Activated CD8-positive, alpha-beta T cell treated with anti-CD3 and anti-CD28 coated beads for 36 hours (primary cell): ENCODE measurements around the gene C10orf90. TPM values are rescaled to one million over a fixed set of nuclear protein-coding genes. Genes with fewer than 3 reads are reported as not detected.

Experiments used
- ATAC-seq: fragments of 200-7000 bp; cut with Tn5 transposase; one replicate; pipeline ENCODE4 v1.10.0; 2021; ENCODE audit warnings: mild to moderate bottlenecking, moderate library complexity
- CTCF ChIA-PET: fragments of 350-600 bp; sonication (Branson Sonifier 250); formaldehyde crosslinking; loops from one replicate; lab custom pipeline; 2021; ENCODE audit warnings: antibody characterized with exemption; lab: Charles Lee
- POLR2A ChIA-PET: fragments of 350-600 bp; sonication (Branson Sonifier 250); formaldehyde crosslinking; loops from one replicate; lab custom pipeline; 2021; ENCODE audit warnings: antibody characterized with exemption; lab: Charles Lee
- DNase-seq: peaks from one replicate; pipeline ENCODE4 v3.0.0-alpha.2; 2020
- H3K27ac Mint-ChIP-seq: one replicate; pipeline ENCODE4 v1.8.0; 2021; ENCODE audit warnings: mild to moderate bottlenecking, mixed read lengths
- H3K27me3 Mint-ChIP-seq: one replicate; pipeline ENCODE4 v1.8.0; 2021; ENCODE audit warnings: mixed read lengths
- H3K36me3 Mint-ChIP-seq: one replicate; pipeline ENCODE4 v1.8.0; 2021; ENCODE audit warnings: low read depth, mixed read lengths
- H3K4me1 Mint-ChIP-seq: one replicate; pipeline ENCODE4 v1.8.0; 2021; ENCODE audit warnings: low read depth, mixed read lengths
- H3K4me3 Mint-ChIP-seq: one replicate; pipeline ENCODE4 v1.8.0; 2021; ENCODE audit warnings: mild to moderate bottlenecking, moderate library complexity, mixed read lengths
- H3K9me3 Mint-ChIP-seq: one replicate; pipeline ENCODE4 v1.8.0; 2021; ENCODE audit warnings: mixed read lengths
- intact Hi-C: fragments of 100-400 bp; cut with micrococcal nuclease; formaldehyde crosslinking; loops from one replicate; pipeline ENCODE4 v1.10.0; 2022
- total RNA-seq, 2 experiments: library from RNA; stranded (reverse); gene quantifications; one replicate each; pipeline ENCODE4 v1.2.3, GENCODE V29; 2021
- TF ChIP-seq, protein P1 (sequence below): fragments of 200-600 bp; IDR thresholded peaks from one replicate; pipeline ENCODE4 v1.8.0; 2022; ENCODE audit warnings: antibody characterized with exemption, mild to moderate bottlenecking

Gene C10orf90
- total RNA-seq, 2 experiments from 2014 or later: not detected

DNA sequence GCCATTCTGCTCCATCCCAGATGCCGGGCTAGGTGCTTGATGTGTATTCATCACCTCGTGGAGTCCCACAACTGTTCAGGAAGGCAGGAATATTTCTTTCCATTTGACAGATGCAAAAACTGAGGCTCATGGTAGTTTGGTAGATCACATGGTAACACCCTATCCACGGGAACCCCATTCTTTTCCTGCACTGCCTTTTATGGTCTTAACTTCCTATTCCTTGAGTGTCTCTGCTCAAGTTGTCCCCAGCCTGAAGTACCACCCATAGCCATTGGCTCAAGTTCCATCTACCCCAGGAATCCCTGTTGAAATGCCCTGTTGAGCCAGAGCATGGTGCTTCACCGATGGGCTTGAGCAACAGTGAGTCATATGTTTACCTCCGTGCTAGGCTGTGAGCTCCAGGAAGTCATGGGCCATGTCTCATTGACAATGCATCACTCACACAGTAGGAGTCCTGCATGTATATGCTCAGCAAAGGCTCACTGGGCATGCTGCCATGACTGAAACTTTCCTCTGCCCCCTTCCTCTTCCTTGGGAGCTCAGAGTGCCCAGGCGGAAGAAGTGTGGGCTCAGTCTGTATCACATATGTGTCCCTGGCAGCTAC, 210.5 kb downstream of the C10orf90 start:
- ATAC-seq (peak; percentile 47), DNase-seq (no peak)
- no peaks in the 10 kb centered on the region for H3K4me1 Mint-ChIP-seq
- TF ChIP-seq, protein P1, sequence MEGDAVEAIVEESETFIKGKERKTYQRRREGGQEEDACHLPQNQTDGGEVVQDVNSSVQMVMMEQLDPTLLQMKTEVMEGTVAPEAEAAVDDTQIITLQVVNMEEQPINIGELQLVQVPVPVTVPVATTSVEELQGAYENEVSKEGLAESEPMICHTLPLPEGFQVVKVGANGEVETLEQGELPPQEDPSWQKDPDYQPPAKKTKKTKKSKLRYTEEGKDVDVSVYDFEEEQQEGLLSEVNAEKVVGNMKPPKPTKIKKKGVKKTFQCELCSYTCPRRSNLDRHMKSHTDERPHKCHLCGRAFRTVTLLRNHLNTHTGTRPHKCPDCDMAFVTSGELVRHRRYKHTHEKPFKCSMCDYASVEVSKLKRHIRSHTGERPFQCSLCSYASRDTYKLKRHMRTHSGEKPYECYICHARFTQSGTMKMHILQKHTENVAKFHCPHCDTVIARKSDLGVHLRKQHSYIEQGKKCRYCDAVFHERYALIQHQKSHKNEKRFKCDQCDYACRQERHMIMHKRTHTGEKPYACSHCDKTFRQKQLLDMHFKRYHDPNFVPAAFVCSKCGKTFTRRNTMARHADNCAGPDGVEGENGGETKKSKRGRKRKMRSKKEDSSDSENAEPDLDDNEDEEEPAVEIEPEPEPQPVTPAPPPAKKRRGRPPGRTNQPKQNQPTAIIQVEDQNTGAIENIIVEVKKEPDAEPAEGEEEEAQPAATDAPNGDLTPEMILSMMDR: no peak
- H3K4me3 Mint-ChIP-seq: no peak overlapping the region
- no peaks in the 10 kb centered on the region for H3K9me3 Mint-ChIP-seq
- POLR2A ChIA-PET: no interaction called here
- no peaks in the 10 kb centered on the region for H3K36me3 Mint-ChIP-seq
- no peaks in the 10 kb centered on the region for H3K27me3 Mint-ChIP-seq
- CTCF ChIA-PET: no interaction called here
- intact Hi-C loops: no loop called here
- no peak overlapping the region for H3K27ac Mint-ChIP-seq

DNA sequence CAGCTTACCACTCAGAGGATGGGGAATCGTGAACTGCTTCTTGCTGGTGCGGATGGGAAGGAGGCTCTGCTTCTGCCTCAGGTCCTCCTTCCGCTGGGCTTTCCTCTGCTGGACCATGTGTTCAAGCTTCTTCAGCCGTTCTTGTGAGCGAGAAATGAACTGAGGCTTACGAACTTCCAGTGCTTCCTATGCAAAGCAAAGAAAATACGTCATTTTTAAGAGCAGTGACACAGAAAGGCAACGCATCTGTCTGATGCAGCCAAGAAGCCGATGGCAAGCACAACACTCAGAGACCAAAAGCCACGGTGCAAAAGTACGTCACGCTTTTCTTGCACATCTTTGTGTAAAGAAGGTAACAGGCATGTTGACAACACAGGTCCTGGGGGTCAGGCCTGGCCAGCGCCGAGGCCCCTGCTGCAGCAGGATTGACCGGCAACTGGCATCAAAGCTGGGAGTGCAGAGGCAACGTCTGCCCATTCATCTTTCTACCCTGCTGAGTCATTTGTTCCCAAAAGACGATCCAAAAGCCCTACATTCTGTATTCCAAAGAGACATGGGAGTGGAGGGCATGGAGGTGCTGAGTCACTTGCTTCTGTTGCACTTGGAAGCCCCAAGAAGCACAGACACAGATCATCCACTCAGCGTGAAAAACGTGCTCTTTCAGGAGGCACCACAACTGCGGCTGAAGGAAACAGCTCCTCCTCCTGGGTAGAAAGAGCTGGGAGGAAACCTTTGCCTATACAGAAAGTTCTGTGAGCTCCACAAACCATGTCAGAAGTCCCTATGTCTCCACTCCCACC, 211.3 kb downstream of the C10orf90 start:
- Mint-ChIP-seq H3K4me1 (no peaks in the 10 kb centered on the region), H3K36me3 (no peaks in the 10 kb centered on the region), H3K27me3 (no peaks in the 10 kb centered on the region), H3K9me3 (no peaks in the 10 kb centered on the region), H3K27ac (no peak overlapping the region), H3K4me3 (no peak overlapping the region)
- DNase-seq (no peak), ATAC-seq (no peak)
- intact Hi-C loops: no loop called here
- TF ChIP-seq, protein P1: no peak
- POLR2A ChIA-PET: no interaction called here
- CTCF ChIA-PET: interaction anchor here (1.6 kb wide), 1 partner anchor 20 kb away, joined by 3 read pairs; no protein-coding TSS in a partner anchor

DNA sequence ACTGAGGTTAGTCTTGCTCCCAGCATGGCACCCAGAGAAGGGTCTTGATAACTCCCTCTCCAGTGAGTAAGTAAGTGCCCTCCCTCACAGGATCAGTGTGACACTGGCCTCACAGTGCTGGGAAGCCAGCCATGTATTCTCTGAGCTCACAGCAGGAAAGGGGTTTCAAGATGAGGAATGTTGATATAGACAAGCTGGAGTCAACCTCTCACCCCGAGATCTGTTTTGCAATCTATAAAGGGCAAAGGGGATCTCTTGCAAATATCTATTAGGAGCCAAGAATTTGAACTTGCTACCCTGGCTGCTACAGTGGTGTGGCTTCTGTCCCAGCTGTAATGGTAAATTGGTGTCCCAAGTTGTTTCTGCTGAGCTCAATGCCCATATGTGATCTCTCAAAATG, 212.0 kb downstream of the C10orf90 start:
- POLR2A ChIA-PET: no interaction called here
- TF ChIP-seq, protein P1: no peak
- CTCF ChIA-PET: interaction anchor here (1.6 kb wide), 1 partner anchor 21 kb away, joined by 3 read pairs; no protein-coding TSS in a partner anchor

DNA sequence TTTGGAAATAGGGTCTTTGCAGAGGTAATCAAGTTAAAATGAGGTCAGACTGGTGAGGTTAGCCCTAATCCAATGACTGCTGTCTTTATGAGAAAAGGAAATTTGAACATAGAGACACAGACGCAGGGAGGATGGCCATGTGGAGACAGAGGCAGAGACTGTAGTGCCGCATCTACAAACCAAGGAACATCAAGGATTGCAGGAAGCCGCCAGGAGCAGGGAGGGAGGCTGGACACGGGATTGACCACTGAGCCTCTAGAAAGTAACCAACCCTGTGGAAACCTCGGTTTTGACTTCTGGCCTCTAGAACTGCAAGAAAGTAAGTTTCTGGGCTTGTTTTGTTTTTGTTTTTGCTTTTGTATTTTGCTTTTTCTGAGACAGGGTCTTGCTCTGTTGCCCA, 213.9 kb downstream of the C10orf90 start:
- ChIA-PET CTCF (no interaction called here), POLR2A (no interaction called here)
- no peaks in the 10 kb centered on the region for H3K36me3 Mint-ChIP-seq
- intact Hi-C loops: no loop called here
- H3K27me3 Mint-ChIP-seq: no peaks in the 10 kb centered on the region
- peaks cover 2% of the 10 kb centered on the region for H3K9me3 Mint-ChIP-seq
- TF ChIP-seq, protein P1: no peak
- no peak overlapping the region for H3K27ac Mint-ChIP-seq
- no peak for ATAC-seq
- DNase-seq: no peak
- no peaks in the 10 kb centered on the region for H3K4me1 Mint-ChIP-seq
- H3K4me3 Mint-ChIP-seq: no peak overlapping the region

More for the DNA sequence above, 212.0 kb downstream of the C10orf90 start:
- Mint-ChIP-seq H3K27me3 (no peaks in the 10 kb centered on the region), H3K4me1 (no peaks in the 10 kb centered on the region), H3K27ac (no peak overlapping the region), H3K9me3 (no peaks in the 10 kb centered on the region), H3K36me3 (no peaks in the 10 kb centered on the region), H3K4me3 (no peak overlapping the region)
- intact Hi-C loops: no loop called here
- DNase-seq: no peak
- no peak for ATAC-seq
